Adipocyte (in vitro differentiated cells): ENCODE data around the gene RHBDL1.
A peak's percentile ranks its signal among the peaks of the same experiment; 100 is the strongest.

Experiments used
- DNase-seq: peaks from one replicate; pipeline ENCODE4 v3.0.0-alpha.2; 2015; ENCODE audit warnings: low read depth
- H3K27me3 ChIP-seq: replicated peaks from 2 replicates; pipeline ENCODE4 v1.7.0; 2013; ENCODE audit warnings: mild to moderate bottlenecking, low read length, moderate library complexity; ENCODE audit not compliant: control insufficient read depth, insufficient read depth
- H3K36me3 ChIP-seq: 2 replicates; pipeline ENCODE4 v1.7.0; 2013; ENCODE audit warnings: low read length, mild to moderate bottlenecking, moderate library complexity; ENCODE audit not compliant: control insufficient read depth, insufficient read depth, severe bottlenecking
- H3K4me1 ChIP-seq: 2 replicates; pipeline ENCODE4 v1.7.0; 2013; ENCODE audit warnings: mild to moderate bottlenecking, low read length, moderate library complexity; ENCODE audit not compliant: control insufficient read depth, insufficient read depth
- H3K4me3 ChIP-seq: 2 replicates; pipeline ENCODE4 v1.7.0; 2013; ENCODE audit warnings: mild to moderate bottlenecking, low read length, moderate library complexity
- H3K9ac ChIP-seq: 2 replicates; pipeline ENCODE4 v1.7.0; 2013; ENCODE audit warnings: mild to moderate bottlenecking, low read length, moderate library complexity
- H3K9me3 ChIP-seq: 2 replicates; pipeline ENCODE4 v1.7.0; 2013; ENCODE audit warnings: mild to moderate bottlenecking, low read length, moderate library complexity; ENCODE audit not compliant: control insufficient read depth

RHBDL1 gene

DNA sequence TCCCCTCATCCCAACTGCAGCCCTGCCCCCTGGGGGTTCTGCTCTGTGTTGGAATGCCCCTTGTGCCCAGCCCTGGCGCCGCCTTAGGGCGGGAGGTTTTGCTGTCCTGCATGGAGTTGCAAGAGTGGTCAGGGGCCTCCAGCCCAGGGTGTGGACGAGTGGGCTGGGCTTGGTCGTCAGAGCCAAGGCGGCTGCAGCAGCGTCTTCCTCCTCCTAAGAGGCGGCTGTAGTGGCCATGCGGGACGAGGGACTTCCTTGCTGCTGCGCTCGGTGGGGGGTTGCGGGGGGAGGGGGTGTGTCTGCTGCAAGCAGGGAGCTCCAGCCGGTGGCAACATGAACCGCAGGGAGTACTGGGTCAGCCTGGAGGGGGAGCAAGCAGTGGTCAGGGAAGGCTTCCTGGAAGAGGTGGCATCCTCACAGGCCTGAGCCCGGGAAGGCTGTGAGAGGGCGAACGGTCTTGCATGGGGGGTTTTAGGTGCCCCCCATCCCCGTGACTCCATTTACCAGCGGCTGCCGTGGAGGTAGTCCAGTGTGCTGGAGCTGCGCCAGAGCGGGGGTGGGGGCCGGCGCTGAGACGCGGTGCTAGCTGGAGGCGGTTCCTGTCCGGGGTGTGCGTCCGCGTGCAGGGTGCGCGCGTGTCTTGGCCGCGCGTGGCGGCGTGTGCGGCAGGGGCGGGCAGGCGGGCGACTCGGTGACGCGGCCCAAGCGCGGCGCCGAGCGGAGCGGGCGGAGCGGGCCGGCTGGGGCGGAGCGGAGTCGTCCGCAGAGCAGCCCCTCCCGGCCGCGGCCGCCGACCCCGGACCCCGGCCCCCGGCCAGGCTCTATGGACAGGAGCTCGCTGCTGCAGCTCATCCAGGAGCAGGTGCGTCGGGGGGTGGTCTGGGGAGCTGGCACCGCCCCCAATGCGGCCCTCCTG, at the start of gene RHBDL1:
Gene RHBDL1 (plus strand): TSS at position 704 of the 916 bp plus-strand sequence. CDS start 120 bp downstream, at position 824.
- Histone ChIP-seq H3K9ac (peak within 1 kb of the TSS; percentile 64), H3K9me3 (no peaks in the 10 kb centered on the region), H3K4me3 (peak within 1 kb of the TSS; percentile 73), H3K36me3 (peaks cover 37% of the 10 kb centered on the region), H3K27me3 (no peaks in the 10 kb centered on the region), H3K4me1 (peaks cover 3% of the 10 kb centered on the region)
- DNase-seq = peak; percentile 32

DNA sequence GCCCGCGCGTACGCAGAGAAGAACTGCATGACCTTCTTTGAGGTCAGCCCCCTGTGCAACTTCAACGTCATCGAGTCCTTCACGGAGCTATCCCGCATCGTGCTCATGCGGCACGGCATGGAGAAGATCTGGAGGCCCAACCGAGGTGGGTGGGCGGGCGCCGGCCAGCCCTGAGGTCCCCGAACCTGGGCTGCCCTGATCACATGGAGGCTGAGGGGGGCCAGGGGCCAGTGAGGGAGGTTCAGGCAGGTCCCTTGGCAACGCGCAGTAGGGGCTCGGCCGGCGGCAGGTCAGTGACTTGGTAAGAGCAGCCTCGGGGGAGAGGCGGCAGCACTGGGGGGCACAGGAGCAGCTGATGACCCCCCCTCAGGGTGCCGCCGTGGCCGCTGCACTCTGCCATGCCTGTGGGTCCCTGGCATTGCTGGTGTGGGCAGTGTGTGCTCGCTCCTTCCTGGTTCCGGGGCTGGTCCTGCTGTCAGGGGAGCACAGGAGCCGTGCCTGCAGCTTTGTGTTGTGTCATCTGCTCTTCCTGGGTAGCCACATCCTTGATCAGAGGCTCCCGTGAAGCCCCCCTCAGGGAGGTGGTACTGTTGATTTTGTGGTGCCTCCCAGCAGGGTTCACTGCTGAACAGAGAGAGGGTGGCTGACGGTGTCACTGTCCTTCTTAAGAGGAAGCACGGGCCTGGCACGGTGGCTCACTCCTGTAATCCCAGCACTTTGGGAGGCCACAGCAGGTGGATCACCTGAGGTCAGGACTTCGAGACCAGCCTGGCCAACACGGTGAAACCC, 49.3 kb upstream of the RHBDL1 start:
- Histone ChIP-seq H3K4me1 (peaks cover 32% of the 10 kb centered on the region), H3K4me3 (no peak overlapping the region), H3K9me3 (no peaks in the 10 kb centered on the region), H3K36me3 (peaks cover 11% of the 10 kb centered on the region), H3K9ac (peak overlapping the region; percentile 39), H3K27me3 (no peaks in the 10 kb centered on the region)
- no peak for DNase-seq

DNA sequence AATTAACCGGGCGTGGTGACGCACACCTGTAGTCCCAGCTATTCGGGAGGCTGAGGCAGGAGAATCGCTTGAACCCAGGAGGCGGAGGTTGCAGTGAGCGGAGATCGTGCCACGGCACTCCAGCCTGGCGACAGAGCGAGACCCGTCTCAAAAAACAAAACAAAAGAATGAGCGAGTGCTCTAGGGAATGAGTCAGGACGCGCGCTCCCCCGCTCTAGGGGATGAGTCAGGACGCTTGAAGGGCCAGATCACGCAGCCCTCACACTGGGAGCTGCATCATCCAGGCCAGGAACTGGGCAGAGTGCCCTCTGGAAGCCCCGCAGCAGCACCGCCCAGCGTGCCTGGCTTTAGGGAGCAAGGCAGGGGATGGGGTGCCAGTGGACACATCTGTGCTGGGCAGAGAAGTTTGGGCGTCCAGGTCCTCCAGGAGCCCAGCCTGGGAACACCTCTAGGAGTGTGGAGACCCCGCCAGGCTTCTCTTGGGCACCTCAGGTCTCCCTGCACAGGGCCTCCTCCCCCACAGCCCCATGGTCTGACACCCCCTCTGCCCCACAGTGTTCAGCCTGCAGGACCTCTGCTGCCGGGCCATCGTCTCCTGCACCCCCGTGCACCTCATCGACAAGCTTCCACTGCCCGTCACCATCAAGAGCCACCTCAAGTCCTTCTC, 48.6 kb upstream of the RHBDL1 start:
- H3K9me3 ChIP-seq = no peaks in the 10 kb centered on the region
- peaks cover 11% of the 10 kb centered on the region for H3K36me3 ChIP-seq
- no peaks in the 10 kb centered on the region for H3K27me3 ChIP-seq
- no peak overlapping the region for H3K4me3 ChIP-seq
- H3K4me1 ChIP-seq = peaks cover 27% of the 10 kb centered on the region
- H3K9ac ChIP-seq = peak overlapping the region; percentile 39
- DNase-seq = peak; percentile 98

DNA sequence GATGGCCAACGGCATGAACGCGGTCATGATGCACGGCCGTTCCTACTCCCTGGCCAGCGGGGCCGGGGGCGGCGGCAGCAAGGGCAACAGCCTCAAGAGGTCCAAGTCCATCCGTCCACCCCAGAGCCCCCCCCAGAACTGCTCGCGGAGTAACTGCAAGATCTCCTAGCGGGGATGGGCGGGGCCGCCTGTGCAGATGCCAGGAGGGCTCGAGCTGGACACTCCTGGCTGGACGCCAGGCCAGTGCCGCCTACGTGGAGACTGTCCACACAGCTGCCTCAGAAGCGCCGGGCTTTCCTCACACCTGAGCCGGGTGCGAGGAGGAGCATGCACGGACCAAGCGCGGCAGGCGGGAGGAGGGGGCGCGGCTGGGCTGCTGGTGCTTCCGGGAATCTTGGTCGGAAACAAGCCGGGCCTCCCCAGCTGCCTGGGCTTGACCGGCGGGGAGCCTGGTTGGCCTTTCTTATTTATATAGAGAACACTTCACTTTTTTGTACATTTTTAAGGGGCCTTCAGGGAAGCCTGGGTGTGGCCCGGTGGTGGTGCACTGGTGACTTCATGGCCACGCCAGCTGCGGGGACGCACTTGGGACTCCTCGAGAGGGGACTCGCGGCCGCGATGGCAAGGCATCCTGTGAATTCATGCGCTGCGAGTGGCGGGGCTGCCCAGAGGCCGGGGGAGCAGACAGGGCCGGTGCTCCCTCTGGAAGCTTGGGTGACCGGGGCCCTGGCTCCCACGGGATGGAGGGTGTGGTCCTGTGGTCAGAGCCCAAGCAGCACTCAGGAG, 47.8 kb upstream of the RHBDL1 start:
- Histone ChIP-seq H3K4me1 (peaks cover 25% of the 10 kb centered on the region), H3K36me3 (peaks cover 11% of the 10 kb centered on the region), H3K9ac (no peak overlapping the region), H3K4me3 (no peak overlapping the region), H3K9me3 (no peaks in the 10 kb centered on the region), H3K27me3 (no peaks in the 10 kb centered on the region)
- DNase-seq = no peak

DNA sequence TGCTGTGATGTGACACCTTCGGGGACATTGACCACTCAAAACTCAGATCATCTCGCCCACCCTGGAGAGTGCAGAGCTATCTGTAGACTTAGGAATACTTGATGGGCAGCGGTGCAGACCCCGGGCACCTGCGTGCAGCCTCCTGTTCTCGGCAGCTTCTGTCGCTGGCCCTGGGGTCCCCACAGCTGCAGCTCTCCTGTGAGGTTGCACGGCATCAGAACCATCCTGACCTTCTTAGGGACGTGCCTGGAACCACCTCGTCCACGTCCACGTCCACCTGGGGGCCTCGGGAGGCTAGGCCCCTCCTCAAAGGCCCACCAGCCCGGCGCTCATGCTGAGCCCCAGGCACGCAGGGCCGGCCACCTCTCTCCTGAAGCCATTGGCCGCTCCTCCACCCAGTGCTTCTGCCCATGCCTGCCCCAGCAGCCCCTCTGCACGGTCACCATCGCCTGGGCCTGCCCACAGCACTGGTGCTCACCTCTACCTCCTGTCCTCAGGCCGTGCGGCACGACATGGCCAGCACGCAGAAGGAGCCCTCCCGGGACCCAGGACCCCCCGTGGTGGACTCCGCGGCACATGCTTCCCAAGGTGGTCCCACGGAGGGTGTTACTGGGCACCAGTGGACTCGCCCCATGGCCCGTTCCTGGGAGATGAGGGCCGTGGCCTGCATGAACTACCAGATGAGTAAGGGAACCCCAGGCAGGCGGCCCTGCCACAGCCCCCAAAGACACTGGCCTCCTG, 47.0 kb upstream of the RHBDL1 start:
- Histone ChIP-seq H3K4me3 (no peak overlapping the region), H3K4me1 (peaks cover 22% of the 10 kb centered on the region), H3K36me3 (peaks cover 11% of the 10 kb centered on the region), H3K9ac (no peak overlapping the region), H3K9me3 (no peaks in the 10 kb centered on the region), H3K27me3 (no peaks in the 10 kb centered on the region)
- DNase-seq = no peak

DNA sequence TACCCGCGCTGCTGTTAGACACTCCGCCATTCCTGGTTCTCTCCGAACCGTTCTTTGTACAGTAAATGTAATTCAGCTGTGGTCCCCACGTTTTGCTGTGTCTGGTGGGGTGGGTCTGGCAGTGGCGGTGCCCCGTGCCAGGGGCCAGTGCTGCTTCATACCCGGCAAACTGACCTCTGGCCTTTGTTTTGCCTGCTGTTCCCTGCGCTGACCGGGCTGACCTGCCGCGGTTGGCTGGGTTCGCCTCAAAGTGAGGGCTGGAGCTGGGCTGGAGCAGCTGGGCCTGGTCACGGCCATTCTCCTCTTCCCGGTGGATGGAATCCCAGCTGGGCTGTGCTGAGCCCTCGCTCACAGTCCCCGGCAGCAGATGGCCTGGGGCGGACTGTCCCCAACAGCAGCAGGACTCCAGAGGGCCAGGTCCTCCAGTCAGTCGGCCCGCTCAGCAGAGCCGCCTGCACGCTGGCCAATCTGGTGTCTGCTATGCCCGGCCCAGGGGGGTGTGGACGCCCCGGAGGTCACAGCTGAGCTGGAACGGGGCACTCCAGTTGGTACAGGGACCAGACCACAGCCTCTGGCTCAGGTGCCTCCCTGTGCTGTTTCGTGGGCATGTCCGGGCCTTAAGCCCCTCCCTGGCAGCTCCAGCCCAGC, 46.2 kb upstream of the RHBDL1 start:
- Histone ChIP-seq H3K9ac (no peak overlapping the region), H3K36me3 (peaks cover 16% of the 10 kb centered on the region), H3K4me1 (peaks cover 22% of the 10 kb centered on the region), H3K9me3 (no peaks in the 10 kb centered on the region), H3K27me3 (no peaks in the 10 kb centered on the region), H3K4me3 (no peak overlapping the region)
- no peak for DNase-seq

DNA sequence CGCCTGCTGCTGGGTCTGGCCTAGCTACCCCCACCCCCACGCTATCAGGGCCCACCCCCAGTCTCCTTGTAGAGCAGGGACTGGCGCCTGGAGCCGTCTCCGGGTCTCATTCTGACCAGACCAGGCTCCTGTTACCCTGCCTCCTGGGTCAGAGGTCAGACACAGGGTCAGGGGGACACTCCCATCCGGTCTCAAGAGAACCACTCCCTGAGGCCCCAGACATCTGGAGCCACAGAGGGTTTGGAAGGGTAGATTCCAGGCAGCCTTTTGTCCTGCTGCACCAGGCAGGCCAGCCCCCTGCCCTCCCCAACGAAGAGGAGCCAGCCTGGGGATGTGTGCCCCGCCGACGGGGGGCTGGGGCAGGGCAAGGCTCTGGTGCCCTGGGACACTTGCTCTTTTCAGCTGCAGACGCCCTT, 45.6 kb upstream of the RHBDL1 start:
- peaks cover 22% of the 10 kb centered on the region for H3K4me1 ChIP-seq
- no peak for DNase-seq
- no peaks in the 10 kb centered on the region for H3K9me3 ChIP-seq
- no peak overlapping the region for H3K4me3 ChIP-seq
- no peaks in the 10 kb centered on the region for H3K27me3 ChIP-seq
- H3K9ac ChIP-seq = peak overlapping the region; percentile 29
- H3K36me3 ChIP-seq = peaks cover 16% of the 10 kb centered on the region

DNA sequence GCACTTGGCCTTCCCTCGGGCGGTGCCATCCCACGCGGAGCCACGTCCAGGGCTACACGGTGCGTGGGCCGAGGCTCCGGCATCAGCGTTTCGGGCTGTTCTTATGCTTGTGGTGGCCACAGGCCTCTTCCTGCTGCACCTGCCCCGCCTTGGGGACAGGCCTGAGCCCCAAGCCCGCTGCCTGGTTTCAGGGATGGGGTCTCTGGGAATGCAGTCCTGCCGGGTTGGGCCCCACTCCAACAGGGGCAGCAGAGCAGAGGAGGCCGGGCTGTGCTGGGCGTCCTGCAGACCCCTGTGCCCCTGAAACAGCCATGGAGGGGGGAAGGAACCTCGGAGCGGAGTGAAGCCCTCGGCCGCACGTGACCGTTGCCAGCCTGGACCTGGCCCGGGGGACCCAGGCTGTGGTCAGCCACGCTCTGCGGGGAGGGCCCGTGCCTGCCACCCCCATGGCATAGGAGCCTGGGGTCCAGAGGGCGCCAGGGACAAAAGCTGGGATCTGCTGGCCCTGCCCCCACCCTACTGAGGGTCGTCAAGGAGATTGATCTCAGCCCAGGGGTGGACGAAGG, 45.1 kb upstream of the RHBDL1 start:
- no peak overlapping the region for H3K4me3 ChIP-seq
- H3K9me3 ChIP-seq = no peaks in the 10 kb centered on the region
- peak overlapping the region; percentile 29 for H3K9ac ChIP-seq
- H3K27me3 ChIP-seq = no peaks in the 10 kb centered on the region
- peaks cover 16% of the 10 kb centered on the region for H3K36me3 ChIP-seq
- DNase-seq = no peak
- H3K4me1 ChIP-seq = peaks cover 22% of the 10 kb centered on the region

DNA sequence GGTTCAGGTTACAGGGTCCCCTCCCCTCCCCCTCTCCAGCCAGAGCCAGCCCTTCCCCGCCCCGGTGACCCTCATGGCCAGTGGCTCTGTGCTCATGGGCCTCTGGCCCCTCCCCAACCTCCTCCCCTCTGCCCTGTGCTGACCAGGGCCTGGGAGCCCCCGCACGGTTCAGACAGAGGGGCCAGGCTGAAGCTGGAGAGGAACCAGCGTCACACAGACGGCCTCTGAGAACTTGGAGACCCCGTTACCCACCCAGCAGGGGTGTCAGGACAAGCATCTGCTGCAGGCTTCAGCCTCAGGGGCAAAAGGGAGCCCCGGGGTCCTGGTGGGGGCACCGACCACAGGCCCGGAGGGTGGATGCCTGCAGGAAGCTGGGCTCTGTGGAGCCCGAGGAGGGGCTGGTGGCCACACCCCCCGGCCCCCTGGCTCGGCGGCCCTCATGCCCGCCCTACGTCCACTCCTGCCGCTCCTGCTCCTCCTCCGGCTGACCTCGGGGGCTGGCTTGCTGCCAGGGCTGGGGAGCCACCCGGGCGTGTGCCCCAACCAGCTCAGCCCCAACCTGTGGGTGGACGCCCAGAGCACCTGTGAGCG, 44.6 kb upstream of the RHBDL1 start, which contains the start of gene WFIKKN1:
Gene WFIKKN1 (plus strand): TSS at position 171 of the 591 bp plus-strand sequence. CDS start 269 bp downstream, at position 440.
- DNase-seq = no peak
- Histone ChIP-seq H3K4me3 (no peak within 1 kb of the TSS), H3K27me3 (no peaks in the 10 kb centered on the region), H3K9me3 (no peaks in the 10 kb centered on the region), H3K9ac (peak within 1 kb of the TSS; percentile 29), H3K36me3 (peaks cover 16% of the 10 kb centered on the region), H3K4me1 (peaks cover 22% of the 10 kb centered on the region)
